IgD-negative memory B cell (primary cell): ENCODE measurements around the gene ARV1. TPM values are rescaled to one million over a fixed set of nuclear protein-coding genes. Genes with fewer than 3 reads are reported as not detected.
"Not testable (repeated sequence)": the region's sequence is repeated elsewhere in the genome, so short reads cannot be mapped to it uniquely, and the experiment has no call there.

Experiments used
- H3K27ac Mint-ChIP-seq, 3 donors: one replicate each; pipeline ENCODE4 v1.8.0; 2020 to 2022; ENCODE audit warnings: mild to moderate bottlenecking in 3 of 3, mixed read lengths in 3 of 3, moderate library complexity in 1 of 3
- H3K27me3 Mint-ChIP-seq: one replicate; pipeline ENCODE4 v1.8.0; 2021; ENCODE audit warnings: mixed read lengths
- H3K36me3 Mint-ChIP-seq: one replicate; pipeline ENCODE4 v1.8.0; 2020; ENCODE audit warnings: mild to moderate bottlenecking, mixed read lengths
- H3K4me1 Mint-ChIP-seq, 3 donors: one replicate each; pipeline ENCODE4 v1.8.0; 2020 to 2022; ENCODE audit warnings: mixed read lengths in 3 of 3, mild to moderate bottlenecking in 1 of 3
- H3K4me3 Mint-ChIP-seq, 4 donors: one replicate each; pipeline ENCODE4 v1.8.0; 2020 to 2022; ENCODE audit warnings: mild to moderate bottlenecking in 4 of 4, mixed read lengths in 4 of 4, moderate library complexity in 3 of 4
- H3K9me3 Mint-ChIP-seq, 3 donors: one replicate each; pipeline ENCODE4 v1.8.0; 2020 to 2021; ENCODE audit warnings: mixed read lengths in 3 of 3, mild to moderate bottlenecking in 1 of 3
- polyA plus RNA-seq: library from polyadenylated mRNA; unstranded; fragments of 300-500 nt; fragmentation: Illumina TruSeq; gene quantifications from one replicate; pipeline ENCODE4 v1.2.3, GENCODE V29; 2021

ARV1 gene
- polyA plus RNA-seq, 1 donor from 2014 or later: 29.2 TPM

DNA sequence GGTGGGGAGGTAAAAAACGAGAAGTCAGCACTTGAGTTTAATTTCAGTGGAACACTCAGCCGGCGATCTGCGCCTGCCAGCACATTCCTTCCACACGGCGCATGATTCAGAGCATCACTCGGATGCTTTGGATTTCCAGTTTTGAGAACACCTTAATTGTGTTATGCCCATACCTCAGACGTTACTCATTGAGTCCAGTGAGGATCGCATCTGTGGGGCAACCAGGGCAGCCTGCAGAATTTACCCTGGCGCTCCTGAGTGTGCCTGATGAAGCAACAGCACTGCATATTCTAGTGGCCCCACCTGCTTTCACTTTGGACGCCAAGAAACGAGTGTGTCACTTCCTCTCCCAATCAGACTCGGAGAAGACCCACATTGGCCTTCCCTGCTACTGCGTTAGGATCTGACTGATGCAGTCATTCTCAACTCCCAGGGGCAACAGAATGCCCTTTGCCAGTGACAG, 41.3 kb downstream of the ARV1 start:
- no peaks in the 10 kb centered on the region for H3K9me3 Mint-ChIP-seq
- no peaks in the 10 kb centered on the region for H3K36me3 Mint-ChIP-seq
- H3K27me3 Mint-ChIP-seq: no peaks in the 10 kb centered on the region
- peak overlapping the region in 2 of 4 donors; percentile 21 to 77 for H3K4me3 Mint-ChIP-seq
- no peaks in the 10 kb centered on the region for H3K4me1 Mint-ChIP-seq
- H3K27ac Mint-ChIP-seq: peak overlapping the region in 1 of 3 donors; percentile 53

DNA sequence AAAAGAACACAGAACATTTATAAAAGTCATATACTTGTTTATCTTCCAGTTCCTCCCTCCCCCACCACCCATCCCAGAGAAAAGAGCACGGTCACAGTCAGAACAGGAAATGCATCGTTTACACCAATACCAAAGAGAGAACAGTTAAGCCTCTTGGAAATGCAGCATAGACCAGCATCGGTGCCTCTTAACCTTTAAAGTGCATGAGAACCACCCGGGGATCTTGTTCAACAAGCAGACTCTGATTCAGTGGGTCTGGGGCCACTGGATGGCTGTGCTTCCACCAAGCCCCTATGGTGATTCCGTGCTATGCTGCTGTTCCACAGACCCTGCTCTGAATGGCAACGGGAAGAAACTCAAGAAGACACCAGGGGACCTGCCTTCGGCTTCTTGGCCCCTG, 41.9 kb downstream of the ARV1 start:
- no peaks in the 10 kb centered on the region for H3K27me3 Mint-ChIP-seq

DNA sequence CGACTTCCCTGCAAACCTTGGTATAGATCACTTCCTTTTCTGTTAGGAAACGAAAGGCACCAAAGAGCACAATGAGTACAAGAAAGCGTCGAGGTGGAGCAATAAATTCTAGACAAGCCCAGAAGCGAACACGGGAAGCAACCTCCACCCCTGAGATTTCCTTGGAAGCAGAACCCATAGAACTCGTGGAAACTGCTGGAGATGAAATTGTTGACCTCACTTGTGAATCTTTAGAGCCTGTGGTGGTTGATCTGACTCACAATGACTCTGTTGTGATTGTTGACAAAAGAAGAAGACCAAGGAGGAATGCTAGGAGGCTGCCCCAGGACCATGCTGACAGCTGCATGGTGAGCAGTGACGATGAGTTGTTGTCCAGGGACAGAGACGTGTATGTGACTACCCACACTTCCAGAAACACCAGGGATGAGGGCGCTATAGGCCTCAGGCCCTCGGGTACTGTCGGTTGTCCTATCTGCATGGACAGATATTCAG, 42.7 kb downstream of the ARV1 start:
- no peaks in the 10 kb centered on the region for H3K4me1 Mint-ChIP-seq
- H3K27me3 Mint-ChIP-seq: no peaks in the 10 kb centered on the region
- H3K9me3 Mint-ChIP-seq: no peaks in the 10 kb centered on the region
- no peak overlapping the region for H3K4me3 Mint-ChIP-seq
- no peak overlapping the region for H3K27ac Mint-ChIP-seq
- no peaks in the 10 kb centered on the region for H3K36me3 Mint-ChIP-seq

More for the DNA sequence above, 41.9 kb downstream of the ARV1 start:
- Mint-ChIP-seq H3K36me3 (no peaks in the 10 kb centered on the region), H3K9me3 (no peaks in the 10 kb centered on the region), H3K4me1 (no peaks in the 10 kb centered on the region), H3K27ac (peak overlapping the region in 1 of 3 donors; percentile 53), H3K4me3 (peak overlapping the region in 1 of 4 donors; percentile 57)

DNA sequence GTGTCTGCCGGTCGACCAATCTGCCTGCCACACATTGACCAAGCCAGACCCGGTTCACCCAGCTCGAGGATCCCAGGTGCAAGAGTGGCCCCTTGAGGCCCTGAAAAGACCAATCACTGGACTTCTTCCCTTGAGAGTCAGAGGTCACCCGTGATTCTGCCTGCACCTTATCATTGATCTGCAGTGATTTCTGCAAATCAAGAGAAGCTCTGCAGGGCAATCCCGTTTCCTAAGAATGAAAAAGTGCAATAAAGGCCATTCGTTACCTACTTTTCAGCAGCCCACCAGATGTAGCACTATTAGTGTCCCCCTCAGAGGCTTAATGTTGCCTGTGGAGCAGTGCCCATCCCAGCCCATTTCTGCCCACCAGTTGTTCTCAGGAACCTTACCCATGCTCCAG, 43.6 kb downstream of the ARV1 start:
- not testable (repeated sequence) for H3K27ac Mint-ChIP-seq, H3K36me3 Mint-ChIP-seq, H3K4me3 Mint-ChIP-seq, H3K9me3 Mint-ChIP-seq, H3K4me1 Mint-ChIP-seq, H3K27me3 Mint-ChIP-seq

DNA sequence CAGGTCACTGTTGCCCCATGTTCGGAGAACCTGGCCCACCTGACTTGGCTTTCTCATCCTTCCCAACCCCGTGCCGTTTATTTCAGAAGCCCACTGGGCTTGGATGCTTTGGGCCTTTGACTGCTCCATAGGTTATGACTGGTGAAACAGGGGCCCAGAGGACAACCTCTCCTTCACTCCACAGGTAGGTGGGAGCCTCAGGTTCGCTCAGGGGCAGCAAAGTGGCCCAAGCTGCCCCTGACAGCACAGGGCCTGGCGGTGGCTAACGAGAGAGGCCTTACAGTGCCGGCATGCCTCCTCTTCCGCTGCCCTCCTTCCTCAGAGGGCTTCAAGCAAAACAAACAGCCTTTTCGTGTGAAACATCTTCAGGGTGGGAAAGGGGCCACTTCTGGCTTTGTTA, 44.3 kb downstream of the ARV1 start:
- Mint-ChIP-seq H3K27me3 (no peaks in the 10 kb centered on the region), H3K4me3 (no peak overlapping the region), H3K27ac (no peak overlapping the region)

DNA sequence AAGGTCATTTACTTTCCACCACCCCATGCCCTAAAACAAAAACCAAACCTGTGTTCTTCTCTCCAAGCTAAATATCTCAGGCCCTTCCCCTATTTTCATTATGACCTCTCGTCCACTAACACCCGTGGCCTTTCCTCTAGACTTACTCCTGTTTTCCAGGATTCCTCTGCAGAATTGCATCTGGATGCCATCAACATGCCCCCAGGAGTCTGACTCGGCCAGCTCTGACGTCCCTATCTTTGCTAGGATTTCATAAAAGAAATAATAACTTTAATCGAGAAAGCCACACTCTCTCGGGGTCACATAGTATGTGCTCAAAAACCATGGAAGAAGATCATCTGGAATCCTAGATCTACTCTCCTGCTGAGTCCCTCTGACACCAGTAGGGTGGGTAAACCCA, 47.7 kb downstream of the ARV1 start:
- Mint-ChIP-seq H3K4me3 (no peak overlapping the region), H3K36me3 (peaks cover 6% of the 10 kb centered on the region), H3K27me3 (no peaks in the 10 kb centered on the region), H3K27ac (no peak overlapping the region), H3K9me3 (no peaks in the 10 kb centered on the region), H3K4me1 (peaks cover 0 to 2% (median 0%) of the 10 kb centered on the region in 3 donors)

More for the DNA sequence above, 44.3 kb downstream of the ARV1 start:
- Mint-ChIP-seq H3K9me3 (no peaks in the 10 kb centered on the region), H3K36me3 (no peaks in the 10 kb centered on the region), H3K4me1 (no peaks in the 10 kb centered on the region)

DNA sequence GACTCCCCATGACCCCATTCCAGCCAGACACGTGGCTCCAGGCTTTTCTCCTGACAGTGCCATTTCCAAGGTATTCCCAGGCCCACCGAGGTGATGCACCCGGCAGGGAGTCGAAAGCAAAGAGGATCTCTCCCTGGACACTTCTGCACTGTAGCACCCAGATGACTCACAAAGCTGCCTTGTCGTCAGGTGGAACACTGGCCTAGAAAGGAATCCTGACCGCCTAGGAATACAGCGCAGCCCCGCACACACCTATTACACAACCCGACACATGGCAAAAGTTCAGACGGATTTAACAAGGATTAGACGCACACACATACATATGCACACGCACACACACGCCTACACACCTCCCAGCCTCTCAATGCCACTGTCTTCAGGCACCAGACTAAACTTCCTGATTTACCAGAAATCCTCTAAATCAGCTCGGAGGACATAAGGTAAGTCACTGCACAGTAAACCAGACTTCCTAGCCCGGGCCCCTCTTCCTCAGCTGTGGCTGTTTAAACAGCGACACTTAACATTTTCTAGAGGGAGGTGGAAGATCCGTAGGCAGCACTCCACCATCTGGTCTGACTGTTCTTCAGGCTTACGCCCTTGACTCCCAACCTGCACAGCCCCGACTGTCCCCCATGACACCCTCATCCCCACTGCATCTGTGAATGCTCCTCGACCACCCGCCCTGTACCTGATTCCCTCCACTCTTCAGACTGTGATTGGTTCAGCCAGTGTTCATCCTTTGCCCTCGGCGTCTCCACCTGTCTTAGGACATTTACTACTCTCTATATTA, 48.4 kb downstream of the ARV1 start:
- Mint-ChIP-seq H3K36me3 (peaks cover 6% of the 10 kb centered on the region), H3K9me3 (no peaks in the 10 kb centered on the region), H3K27me3 (no peaks in the 10 kb centered on the region), H3K4me3 (no peak overlapping the region), H3K4me1 (peaks cover 0 to 2% (median 0%) of the 10 kb centered on the region in 3 donors), H3K27ac (no peak overlapping the region)

DNA sequence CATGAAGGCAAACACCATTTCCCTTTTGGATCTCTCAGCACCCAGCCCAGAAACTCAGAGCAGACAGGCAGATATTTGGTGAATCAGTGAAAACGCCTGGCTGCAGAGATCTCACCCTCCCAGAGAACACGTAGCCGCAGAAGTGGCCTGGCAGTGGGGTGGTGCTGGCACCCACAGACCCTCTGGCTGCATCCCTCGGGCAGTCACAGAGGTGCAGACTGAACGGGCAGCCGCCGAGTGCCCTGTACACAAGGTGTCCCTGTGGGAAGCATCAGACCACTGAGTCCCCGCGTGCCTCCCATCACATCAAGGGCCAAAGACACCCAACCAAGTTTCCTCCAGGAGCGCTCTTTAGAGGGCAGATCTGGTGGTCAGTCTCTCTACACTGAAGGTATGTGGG, 49.1 kb downstream of the ARV1 start:
- H3K27ac Mint-ChIP-seq: no peak overlapping the region
- H3K27me3 Mint-ChIP-seq: no peaks in the 10 kb centered on the region
- H3K4me1 Mint-ChIP-seq: peaks cover 0 to 2% (median 0%) of the 10 kb centered on the region in 3 donors
- H3K9me3 Mint-ChIP-seq: no peaks in the 10 kb centered on the region
- peaks cover 6% of the 10 kb centered on the region for H3K36me3 Mint-ChIP-seq
- no peak overlapping the region for H3K4me3 Mint-ChIP-seq

DNA sequence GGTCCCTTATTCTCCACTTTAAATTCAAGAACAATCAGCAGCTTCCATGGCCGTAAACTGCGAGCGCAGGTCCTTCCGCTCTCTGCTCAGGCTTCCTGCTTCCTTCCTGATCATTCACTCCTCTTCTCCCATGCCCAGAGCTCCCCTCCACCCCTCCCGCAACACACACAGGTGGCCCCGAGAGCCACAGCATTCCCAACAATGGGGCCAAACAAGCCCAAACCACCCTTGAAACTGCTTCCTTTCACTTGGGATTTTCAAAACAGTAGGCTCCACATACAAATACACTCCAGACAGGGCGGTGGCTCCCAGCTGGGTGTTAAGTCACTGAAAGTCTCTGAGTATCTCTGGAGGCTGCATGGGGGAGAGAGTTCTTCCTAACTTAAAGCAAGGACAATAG, 49.8 kb downstream of the ARV1 start:
- no peaks in the 10 kb centered on the region for H3K9me3 Mint-ChIP-seq
- no peak overlapping the region for H3K27ac Mint-ChIP-seq
- no peaks in the 10 kb centered on the region for H3K27me3 Mint-ChIP-seq
- peaks cover 6% of the 10 kb centered on the region for H3K36me3 Mint-ChIP-seq
- peaks cover 0 to 2% (median 0%) of the 10 kb centered on the region in 3 donors for H3K4me1 Mint-ChIP-seq
- H3K4me3 Mint-ChIP-seq: no peak overlapping the region

DNA sequence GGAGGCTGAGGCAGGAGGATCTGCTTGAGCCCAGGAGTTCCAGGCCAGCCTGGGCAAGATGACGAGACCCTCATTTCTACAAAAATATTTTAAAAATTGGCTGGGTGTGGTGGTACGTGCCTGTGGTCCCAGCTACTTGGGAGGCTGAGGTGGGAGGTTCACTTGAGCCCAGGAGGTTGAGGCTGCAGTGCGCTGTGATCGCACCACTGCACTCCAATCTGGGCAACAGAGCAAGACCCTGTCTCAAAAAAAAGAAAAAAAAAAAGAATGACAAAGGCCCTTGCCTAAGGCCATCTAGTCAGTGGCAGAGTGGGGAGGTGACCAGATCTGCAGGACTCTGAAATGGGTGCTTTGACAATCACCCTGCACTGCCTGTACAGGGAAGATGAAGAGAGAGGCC, 50.4 kb downstream of the ARV1 start:
- H3K9me3 Mint-ChIP-seq, H3K4me1 Mint-ChIP-seq: not testable (repeated sequence)

DNA sequence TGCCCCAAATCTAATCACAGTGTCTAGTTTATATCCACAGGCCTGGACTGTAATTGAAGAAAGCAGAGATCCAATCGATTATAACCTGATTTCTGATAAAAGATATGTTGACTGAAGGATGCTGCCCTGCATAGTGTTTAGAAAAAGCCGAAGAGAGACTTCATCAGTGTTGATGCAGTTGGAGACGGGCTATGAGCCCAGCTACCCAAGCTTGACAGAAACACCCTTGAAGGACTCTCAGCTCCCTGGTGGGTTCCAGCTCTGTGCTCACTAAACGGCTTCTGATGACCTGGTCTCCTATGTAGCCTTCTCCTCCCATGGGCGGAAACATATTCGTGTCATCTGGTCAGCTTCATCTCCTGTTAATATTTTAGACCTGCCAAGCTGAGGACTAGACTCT, 50.9 kb downstream of the ARV1 start:
- Mint-ChIP-seq H3K36me3 (peaks cover 6% of the 10 kb centered on the region), H3K4me3 (no peak overlapping the region), H3K9me3 (no peaks in the 10 kb centered on the region), H3K27me3 (no peaks in the 10 kb centered on the region), H3K4me1 (peaks cover 0 to 2% (median 0%) of the 10 kb centered on the region in 3 donors), H3K27ac (no peak overlapping the region)

More for the DNA sequence above, 50.4 kb downstream of the ARV1 start:
- not testable (repeated sequence) for H3K27ac Mint-ChIP-seq, H3K27me3 Mint-ChIP-seq, H3K4me3 Mint-ChIP-seq, H3K36me3 Mint-ChIP-seq

DNA sequence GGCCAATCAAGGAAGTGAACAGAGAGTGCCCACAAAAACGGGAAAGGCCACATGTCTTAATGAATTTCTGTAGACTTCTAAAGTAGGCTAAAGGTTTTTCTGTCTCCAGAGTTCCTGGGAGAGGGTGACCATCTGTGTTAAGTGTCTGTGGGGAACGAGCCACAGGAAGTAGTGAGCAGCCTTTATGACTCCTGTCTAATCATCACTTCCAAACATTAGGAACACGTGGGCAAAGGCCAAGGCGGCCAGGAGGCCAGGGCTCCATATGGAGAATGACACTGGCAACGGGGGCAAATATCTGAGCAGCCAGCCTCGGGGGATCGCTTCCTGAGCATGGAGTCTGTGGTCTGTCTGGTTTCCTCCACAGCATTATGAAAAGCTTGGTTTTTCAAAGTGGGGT, 54.1 kb downstream of the ARV1 start:
- Mint-ChIP-seq H3K27ac (no peak overlapping the region), H3K36me3 (peaks cover 7% of the 10 kb centered on the region), H3K4me1 (peaks cover 2 to 10% (median 4%) of the 10 kb centered on the region in 3 donors), H3K9me3 (no peaks in the 10 kb centered on the region), H3K27me3 (no peaks in the 10 kb centered on the region), H3K4me3 (no peak overlapping the region)

DNA sequence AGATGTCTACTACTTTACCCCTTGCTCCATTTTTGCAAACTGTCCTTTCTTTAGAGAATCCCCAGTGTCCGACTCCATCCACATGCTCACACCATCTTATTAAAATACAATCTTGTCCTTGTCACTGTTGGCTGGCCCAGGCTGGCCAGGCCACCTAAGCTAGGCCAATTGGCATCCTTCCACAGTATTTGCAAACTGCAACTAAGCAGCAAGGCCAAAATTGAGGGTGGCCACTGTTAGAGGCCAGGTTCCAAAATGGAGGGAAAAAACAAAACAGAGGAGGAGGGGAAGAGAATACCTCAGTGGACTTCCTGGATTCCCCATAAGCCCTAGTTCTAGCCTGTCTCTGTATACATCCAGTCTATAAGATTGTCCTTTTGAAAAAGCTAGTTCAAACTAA, 56.9 kb downstream of the ARV1 start:
- H3K4me3 Mint-ChIP-seq: no peak overlapping the region
- no peaks in the 10 kb centered on the region for H3K9me3 Mint-ChIP-seq
- peaks cover 1% of the 10 kb centered on the region for H3K36me3 Mint-ChIP-seq
- no peaks in the 10 kb centered on the region for H3K27me3 Mint-ChIP-seq
- peaks cover 2 to 12% (median 4%) of the 10 kb centered on the region in 3 donors for H3K4me1 Mint-ChIP-seq
- no peak overlapping the region for H3K27ac Mint-ChIP-seq

DNA sequence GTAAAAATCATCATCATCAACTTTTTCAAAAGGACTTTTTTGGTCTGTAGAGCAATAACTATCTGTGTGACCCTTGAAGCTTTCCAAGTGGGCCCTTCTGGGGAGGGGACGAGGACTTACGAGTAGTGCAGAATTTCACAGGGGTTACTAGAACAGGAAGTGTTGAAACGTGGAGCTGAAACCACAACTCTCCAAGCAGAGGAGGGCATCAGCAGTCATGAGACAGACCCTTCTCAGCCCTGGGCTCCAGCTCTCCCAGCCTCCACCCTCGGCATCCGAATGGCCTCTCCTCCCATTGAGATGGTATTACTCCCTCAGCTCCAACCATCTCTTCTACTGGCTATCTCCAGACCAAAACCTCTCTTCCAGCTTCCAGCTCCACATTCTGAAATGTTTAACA, 57.5 kb downstream of the ARV1 start:
- no peak overlapping the region for H3K27ac Mint-ChIP-seq
- no peaks in the 10 kb centered on the region for H3K27me3 Mint-ChIP-seq
- peaks cover 1% of the 10 kb centered on the region for H3K36me3 Mint-ChIP-seq
- H3K4me3 Mint-ChIP-seq: peak overlapping the region in 1 of 4 donors; percentile 23
- H3K4me1 Mint-ChIP-seq: peaks cover 5 to 13% (median 8%) of the 10 kb centered on the region in 3 donors
- no peaks in the 10 kb centered on the region for H3K9me3 Mint-ChIP-seq

DNA sequence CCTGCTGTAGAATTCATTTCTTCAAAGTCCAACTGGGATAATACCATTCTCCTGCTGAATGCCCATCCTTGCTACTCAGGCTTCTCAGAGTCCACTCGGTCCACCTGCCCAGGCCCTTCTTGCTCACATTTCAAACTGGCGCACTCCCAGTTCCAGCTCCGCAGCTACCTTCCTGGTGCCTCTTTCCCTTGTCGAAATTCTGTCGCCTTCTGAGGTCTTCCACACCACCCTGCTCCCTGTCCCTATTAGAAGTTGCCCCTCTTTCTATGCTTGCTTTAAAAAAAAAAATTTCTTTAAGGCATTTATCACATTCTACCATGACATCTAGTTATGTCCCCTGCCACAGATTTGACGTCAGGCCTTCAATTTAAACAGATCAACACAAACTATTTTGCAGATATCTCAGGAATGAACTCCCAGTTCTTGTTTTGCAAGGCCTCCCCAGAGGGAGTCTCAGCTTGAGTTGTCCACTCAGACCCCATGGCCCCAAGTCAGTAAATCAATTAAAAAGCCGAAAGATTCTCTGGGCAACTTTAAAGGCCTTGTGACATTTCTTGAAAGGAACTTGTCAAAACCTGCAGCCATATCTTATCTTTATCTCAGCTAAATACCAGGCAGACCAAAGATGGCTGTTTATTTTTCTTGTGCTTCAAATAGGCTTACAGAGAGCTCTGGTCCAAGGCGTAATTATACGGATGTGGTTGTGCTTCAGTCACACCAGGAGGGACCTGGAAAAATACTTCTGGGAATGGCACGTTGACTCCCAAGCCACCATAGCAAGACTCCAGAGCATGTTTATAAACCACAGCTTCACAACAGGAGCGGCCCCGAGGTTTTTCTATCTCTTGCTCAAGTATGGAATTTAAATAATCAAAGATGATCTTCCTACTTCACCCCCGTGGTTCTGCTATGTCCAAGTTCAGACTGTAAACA, 59.0 kb downstream of the ARV1 start:
- Mint-ChIP-seq H3K9me3 (no peaks in the 10 kb centered on the region), H3K4me3 (peak overlapping the region in 3 of 4 donors; percentile 57 to 91 (median 87)), H3K36me3 (peaks cover 1% of the 10 kb centered on the region), H3K27me3 (no peaks in the 10 kb centered on the region), H3K27ac (peak overlapping the region in 1 of 3 donors; percentile 80), H3K4me1 (peaks cover 5 to 13% (median 13%) of the 10 kb centered on the region in 3 donors)
